Glutamatergic neuron (in vitro differentiated cells): ENCODE data around the gene OOSP1. TPM values are rescaled to one million over a fixed set of nuclear protein-coding genes. Genes with fewer than 3 reads are reported as not detected.

ENCODE experiments used
- DNase-seq: peaks from one replicate; pipeline ENCODE4 v3.0.0; 2022
- H3K27ac Mint-ChIP-seq: one replicate; pipeline ENCODE4 v1.8.0; 2020; ENCODE audit warnings: mild to moderate bottlenecking, mixed read lengths, inconsistent platforms; ENCODE audit not compliant: unreplicated experiment
- H3K27me3 Mint-ChIP-seq: one replicate; pipeline ENCODE4 v1.8.0; 2020; ENCODE audit warnings: mild to moderate bottlenecking, moderate library complexity, mixed read lengths, inconsistent platforms; ENCODE audit not compliant: unreplicated experiment
- H3K36me3 Mint-ChIP-seq: one replicate; pipeline ENCODE4 v1.8.0; 2020; ENCODE audit warnings: mild to moderate bottlenecking, mixed read lengths, inconsistent platforms; ENCODE audit not compliant: unreplicated experiment
- H3K4me1 Mint-ChIP-seq: one replicate; pipeline ENCODE4 v1.8.0; 2020; ENCODE audit warnings: mild to moderate bottlenecking, low read depth, mixed read lengths, inconsistent platforms; ENCODE audit not compliant: unreplicated experiment
- H3K4me3 Mint-ChIP-seq: one replicate; pipeline ENCODE4 v1.8.0; 2020; ENCODE audit warnings: mild to moderate bottlenecking, mixed read lengths, inconsistent platforms; ENCODE audit not compliant: unreplicated experiment
- H3K9me3 Mint-ChIP-seq: one replicate; pipeline ENCODE4 v1.8.0; 2020; ENCODE audit warnings: mild to moderate bottlenecking, moderate library complexity, mixed read lengths, inconsistent platforms; ENCODE audit not compliant: unreplicated experiment
- CTCF ChIP-seq: fragments of 200-600 bp; sonication (generic); IDR thresholded peaks from one replicate; pipeline ENCODE4 v1.5.0; 2021; ENCODE audit not compliant: partially characterized antibody, unreplicated experiment
- total RNA-seq: library from RNA; stranded (reverse); fragmentation: NEBNext Ultra II Directional; extraction: Animal tissue kit (Norgen Biotek cat#: 25700); gene quantifications from one replicate; pipeline ENCODE4 v1.2.1, GENCODE V29; 2021; ENCODE audit not compliant: unreplicated experiment

The OOSP1 gene
- total RNA-seq, 1 donor from 2014 or later = 0.54 TPM

GRCh38 chr11:59999691-60000090 lies 61.5 kb downstream of the OOSP1 start:
- DNase-seq = no peak
- Mint-ChIP-seq H3K27me3 (no peaks in the 10 kb centered on the region), H3K4me1 (no peaks in the 10 kb centered on the region), H3K4me3 (no peak overlapping the region), H3K36me3 (no peaks in the 10 kb centered on the region), H3K27ac (no peak overlapping the region), H3K9me3 (no peaks in the 10 kb centered on the region)
- no peak for TF ChIP-seq CTCF

GRCh38 chr11:60003729-60004128 lies 65.5 kb downstream of the OOSP1 start:
- H3K27ac Mint-ChIP-seq = no peak overlapping the region
- no peak for DNase-seq
- TF ChIP-seq CTCF = no peak
- H3K9me3 Mint-ChIP-seq = no peaks in the 10 kb centered on the region
- H3K27me3 Mint-ChIP-seq = no peaks in the 10 kb centered on the region
- H3K4me1 Mint-ChIP-seq = no peaks in the 10 kb centered on the region
- no peak overlapping the region for H3K4me3 Mint-ChIP-seq
- no peaks in the 10 kb centered on the region for H3K36me3 Mint-ChIP-seq

- no peak for DNase-seq
- no peak overlapping the region for H3K4me3 Mint-ChIP-seq
- peaks cover 2% of the 10 kb centered on the region for H3K27me3 Mint-ChIP-seq
- H3K4me1 Mint-ChIP-seq = no peaks in the 10 kb centered on the region
- H3K36me3 Mint-ChIP-seq = no peaks in the 10 kb centered on the region
- peaks cover 2% of the 10 kb centered on the region for H3K9me3 Mint-ChIP-seq
- no peak for TF ChIP-seq CTCF
- no peak overlapping the region for H3K27ac Mint-ChIP-seq
Measured at GRCh38 chr11:60005360-60005759, 67.1 kb downstream of the OOSP1 start.

Other genes with a start within 250 kb of the OOSP1 start
- not detected for gene OR10V1, start 224.6 kb upstream of the OOSP1 start, total RNA-seq
- 42.1 TPM for gene STX3, start 183.1 kb upstream of the OOSP1 start, total RNA-seq
- 36.4 TPM for gene MRPL16, start 127.7 kb upstream of the OOSP1 start, total RNA-seq
- gene CBLIF, start 92.9 kb upstream of the OOSP1 start, total RNA-seq = not detected
- not detected for gene TCN1, start 71.9 kb upstream of the OOSP1 start, total RNA-seq
- not detected for gene OOSP3, start 59.6 kb upstream of the OOSP1 start, total RNA-seq
- not detected for gene OOSP4A, start 25.6 kb downstream of the OOSP1 start, total RNA-seq
- not detected for gene OOSP4B, start 78.7 kb downstream of the OOSP1 start, total RNA-seq
- gene OOSP2, start 102.0 kb downstream of the OOSP1 start, total RNA-seq = not detected
- not detected for gene MS4A3, start 118.2 kb downstream of the OOSP1 start, total RNA-seq
- not detected for gene MS4A2, start 150.2 kb downstream of the OOSP1 start, total RNA-seq
- not detected for gene MS4A6A, start 244.7 kb downstream of the OOSP1 start, total RNA-seq